ENCODE data around the gene TBX20. TPM values are rescaled to one million over a fixed set of nuclear protein-coding genes. Genes with fewer than 3 reads are reported as not detected.
A peak's percentile ranks its signal among the peaks of the same experiment; 100 is the strongest.
"Not testable (repeated sequence)": the region's sequence is repeated elsewhere in the genome, so short reads cannot be mapped to it uniquely, and the experiment has no call there.

TBX20 gene
- total and polyA plus RNA-seq, 5 experiments from 2014 or later: not detected

GRCh38 chr7:35198370-35199140, 55.3 kb downstream of the TBX20 start:
- DNase-seq, ATAC-seq, H3K4me1 Mint-ChIP-seq, H3K4me3 Mint-ChIP-seq, POLR2A ChIA-PET, H3K27ac Mint-ChIP-seq, H3K9me3 Mint-ChIP-seq, H3K36me3 Mint-ChIP-seq: not testable (repeated sequence)
- H3K27me3 Mint-ChIP-seq: peaks cover 9 to 29% (median 12%) of the 10 kb centered on the region in 5 donors

- H3K36me3 Mint-ChIP-seq, DNase-seq, H3K27ac Mint-ChIP-seq, H3K9me3 Mint-ChIP-seq, H3K4me1 Mint-ChIP-seq, POLR2A ChIA-PET, H3K4me3 Mint-ChIP-seq, ATAC-seq: not testable (repeated sequence)
- peaks cover 7 to 32% (median 12%) of the 10 kb centered on the region in 5 donors for H3K27me3 Mint-ChIP-seq
Measured at GRCh38 chr7:35191571-35191970, 62.3 kb downstream of the TBX20 start.

- H3K36me3 Mint-ChIP-seq, ATAC-seq, POLR2A ChIA-PET, H3K9me3 Mint-ChIP-seq, H3K27ac Mint-ChIP-seq, H3K4me3 Mint-ChIP-seq, DNase-seq: not testable (repeated sequence)
- H3K4me1 Mint-ChIP-seq: peaks cover 3 to 13% (median 9%) of the 10 kb centered on the region in 4 donors
- peaks cover 13 to 32% (median 19%) of the 10 kb centered on the region in 5 donors for H3K27me3 Mint-ChIP-seq
Measured at GRCh38 chr7:35190146-35190773, 63.6 kb downstream of the TBX20 start.

- Mint-ChIP-seq H3K27me3 (peaks cover 19 to 33% (median 24%) of the 10 kb centered on the region in 5 donors), H3K4me3 (peak overlapping the region; percentile 33 to 81 (median 59)), H3K4me1 (peaks cover 3 to 13% (median 10%) of the 10 kb centered on the region in 4 donors)
- ATAC-seq, H3K36me3 Mint-ChIP-seq, H3K27ac Mint-ChIP-seq, DNase-seq, POLR2A ChIA-PET, H3K9me3 Mint-ChIP-seq: not testable (repeated sequence)
Measured at GRCh38 chr7:35186751-35187150, 67.1 kb downstream of the TBX20 start.

GRCh38 chr7:35185908-35186731, 67.8 kb downstream of the TBX20 start:
- peaks cover 3 to 13% (median 10%) of the 10 kb centered on the region in 4 donors for H3K4me1 Mint-ChIP-seq
- peaks cover 0 to 2% (median 0%) of the 10 kb centered on the region in 9 donors for H3K9me3 Mint-ChIP-seq
- no peak overlapping the region for H3K27ac Mint-ChIP-seq
- H3K36me3 Mint-ChIP-seq: no peaks in the 10 kb centered on the region
- DNase-seq: no peak
- H3K4me3 Mint-ChIP-seq: peak overlapping the region; percentile 33 to 81 (median 59)
- peaks cover 19 to 33% (median 24%) of the 10 kb centered on the region in 5 donors for H3K27me3 Mint-ChIP-seq
- ATAC-seq: no peak
- POLR2A ChIA-PET: no interaction called here

GRCh38 chr7:35185578-35185907, 68.4 kb downstream of the TBX20 start:
- H3K36me3 Mint-ChIP-seq, DNase-seq, POLR2A ChIA-PET, H3K9me3 Mint-ChIP-seq, ATAC-seq, H3K27ac Mint-ChIP-seq: not testable (repeated sequence)
- peaks cover 19 to 33% (median 24%) of the 10 kb centered on the region in 5 donors for H3K27me3 Mint-ChIP-seq
- H3K4me3 Mint-ChIP-seq: peak overlapping the region in 5 of 10 donors; percentile 0 to 20 (median 8)
- peaks cover 3 to 13% (median 10%) of the 10 kb centered on the region in 4 donors for H3K4me1 Mint-ChIP-seq

- H3K27ac Mint-ChIP-seq, DNase-seq, POLR2A ChIA-PET, H3K9me3 Mint-ChIP-seq, H3K36me3 Mint-ChIP-seq, ATAC-seq: not testable (repeated sequence)
- Mint-ChIP-seq H3K4me3 (peak overlapping the region in 2 of 10 donors; percentile 3 to 8), H3K4me1 (peaks cover 3 to 13% (median 10%) of the 10 kb centered on the region in 4 donors), H3K27me3 (peaks cover 18 to 33% (median 24%) of the 10 kb centered on the region in 5 donors)
Measured at GRCh38 chr7:35184961-35185360, 68.9 kb downstream of the TBX20 start.

- H3K4me3 Mint-ChIP-seq, ATAC-seq, DNase-seq, POLR2A ChIA-PET, H3K9me3 Mint-ChIP-seq, H3K27ac Mint-ChIP-seq, H3K36me3 Mint-ChIP-seq: not testable (repeated sequence)
- H3K27me3 Mint-ChIP-seq: peaks cover 16 to 33% (median 24%) of the 10 kb centered on the region in 5 donors
- peaks cover 3 to 13% (median 10%) of the 10 kb centered on the region in 4 donors for H3K4me1 Mint-ChIP-seq
Measured at GRCh38 chr7:35183873-35184503, 69.9 kb downstream of the TBX20 start.

- H3K9me3 Mint-ChIP-seq, DNase-seq, H3K27ac Mint-ChIP-seq, H3K4me1 Mint-ChIP-seq, POLR2A ChIA-PET, H3K4me3 Mint-ChIP-seq, H3K36me3 Mint-ChIP-seq, ATAC-seq: not testable (repeated sequence)
- H3K27me3 Mint-ChIP-seq: peaks cover 13 to 22% (median 17%) of the 10 kb centered on the region in 5 donors
Measured at GRCh38 chr7:35180665-35181064, 73.2 kb downstream of the TBX20 start.

GRCh38 chr7:35173176-35173575, 80.7 kb downstream of the TBX20 start:
- ATAC-seq, H3K27me3 Mint-ChIP-seq, H3K9me3 Mint-ChIP-seq, H3K4me1 Mint-ChIP-seq, POLR2A ChIA-PET, H3K36me3 Mint-ChIP-seq, H3K4me3 Mint-ChIP-seq, H3K27ac Mint-ChIP-seq, DNase-seq: not testable (repeated sequence)

- not testable (repeated sequence) for H3K27ac Mint-ChIP-seq
Measured at GRCh38 chr7:35172131-35172530, 81.8 kb downstream of the TBX20 start.

GRCh38 chr7:35167658-35168057, 86.2 kb downstream of the TBX20 start:
- ATAC-seq, H3K27ac Mint-ChIP-seq, H3K4me3 Mint-ChIP-seq, DNase-seq, H3K9me3 Mint-ChIP-seq, POLR2A ChIA-PET, H3K4me1 Mint-ChIP-seq, H3K36me3 Mint-ChIP-seq: not testable (repeated sequence)
- peaks cover 6 to 30% (median 15%) of the 10 kb centered on the region in 5 donors for H3K27me3 Mint-ChIP-seq

More at GRCh38 chr7:35172131-35172530, 81.8 kb downstream of the TBX20 start:
- POLR2A ChIA-PET, DNase-seq, H3K4me3 Mint-ChIP-seq, H3K9me3 Mint-ChIP-seq, H3K4me1 Mint-ChIP-seq, H3K36me3 Mint-ChIP-seq, ATAC-seq: not testable (repeated sequence)
- peaks cover 4 to 11% (median 9%) of the 10 kb centered on the region in 5 donors for H3K27me3 Mint-ChIP-seq

Data from naive thymus-derived CD8-positive, alpha-beta T cell (primary cell).